ENCODE data around the gene EPB41L4A. TPM values are rescaled to one million over a fixed set of nuclear protein-coding genes. Genes with fewer than 3 reads are reported as not detected.
A peak's percentile ranks its signal among the peaks of the same experiment; 100 is the strongest.

Gene EPB41L4A, protein sequence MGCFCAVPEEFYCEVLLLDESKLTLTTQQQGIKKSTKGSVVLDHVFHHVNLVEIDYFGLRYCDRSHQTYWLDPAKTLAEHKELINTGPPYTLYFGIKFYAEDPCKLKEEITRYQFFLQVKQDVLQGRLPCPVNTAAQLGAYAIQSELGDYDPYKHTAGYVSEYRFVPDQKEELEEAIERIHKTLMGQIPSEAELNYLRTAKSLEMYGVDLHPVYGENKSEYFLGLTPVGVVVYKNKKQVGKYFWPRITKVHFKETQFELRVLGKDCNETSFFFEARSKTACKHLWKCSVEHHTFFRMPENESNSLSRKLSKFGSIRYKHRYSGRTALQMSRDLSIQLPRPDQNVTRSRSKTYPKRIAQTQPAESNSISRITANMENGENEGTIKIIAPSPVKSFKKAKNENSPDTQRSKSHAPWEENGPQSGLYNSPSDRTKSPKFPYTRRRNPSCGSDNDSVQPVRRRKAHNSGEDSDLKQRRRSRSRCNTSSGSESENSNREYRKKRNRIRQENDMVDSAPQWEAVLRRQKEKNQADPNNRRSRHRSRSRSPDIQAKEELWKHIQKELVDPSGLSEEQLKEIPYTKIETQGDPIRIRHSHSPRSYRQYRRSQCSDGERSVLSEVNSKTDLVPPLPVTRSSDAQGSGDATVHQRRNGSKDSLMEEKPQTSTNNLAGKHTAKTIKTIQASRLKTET
- 0.22 and 0.29 TPM in 2 replicates for total RNA-seq

DNA sequence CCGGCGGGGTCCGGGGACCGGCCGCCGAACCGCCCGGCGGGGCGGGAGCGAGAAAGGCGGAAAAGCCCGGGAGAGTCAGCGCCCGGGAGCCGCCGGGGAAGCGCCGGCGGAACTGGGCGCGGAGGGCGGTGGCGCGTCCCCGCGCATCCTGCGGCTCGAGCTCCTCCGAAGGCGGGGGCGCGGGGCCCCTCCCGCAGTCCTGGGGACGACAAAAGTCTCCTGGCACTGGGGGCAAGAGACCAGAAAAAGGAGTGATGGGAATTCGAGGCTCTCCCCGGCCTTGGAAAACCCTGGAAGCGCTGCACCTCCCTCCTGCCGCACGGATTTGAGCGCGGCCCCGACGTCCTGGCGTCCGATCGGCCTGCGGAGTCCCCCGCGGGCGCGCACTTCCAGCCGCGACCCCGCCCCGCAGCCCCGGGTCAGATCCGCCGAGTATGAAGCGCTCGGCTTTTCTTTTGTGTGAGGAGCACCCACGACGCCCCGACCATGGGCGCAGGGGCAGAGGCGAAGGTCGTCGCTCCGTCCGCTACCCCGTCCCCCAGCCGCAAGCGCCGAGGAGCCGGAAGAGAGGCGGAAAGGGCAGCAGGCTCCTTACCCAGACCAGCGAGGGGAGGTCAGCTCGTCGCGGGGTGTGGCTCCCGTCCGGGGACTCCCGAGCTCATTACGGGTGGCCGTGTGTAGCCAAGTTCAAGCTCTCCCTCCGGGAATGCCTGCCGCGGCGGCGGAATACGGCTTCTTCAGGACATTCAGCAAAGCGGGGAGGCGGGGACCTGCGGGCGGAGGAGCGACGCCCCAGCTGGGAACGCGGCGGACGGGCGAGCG lies at the start of gene EPB41L4A:
Gene EPB41L4A, minus strand, starts transcription at position 114 of the 822 bp plus-strand sequence. CDS start 238 bp downstream, outside the sequence.

Small RNA genes within 50 kb of the gene (small RNA-seq; reads per million reads assigned to genes)
- gene AC010265.1 (ENCODE audit: low replicate concordance): not detected
- gene HMGB3P16 (ENCODE audit: low replicate concordance): not detected
- 124 reads per million, percentile 99 among the genes with 10 or more reads in this experiment for gene SNORA13 (ENCODE audit: low replicate concordance)
